ENCODE results near the gene HYI.
A peak's percentile ranks its signal among the peaks of the same experiment; 100 is the strongest.
"Not testable (repeated sequence)": the region's sequence is repeated elsewhere in the genome, so short reads cannot be mapped to it uniquely, and the experiment has no call there.

HYI gene, protein sequence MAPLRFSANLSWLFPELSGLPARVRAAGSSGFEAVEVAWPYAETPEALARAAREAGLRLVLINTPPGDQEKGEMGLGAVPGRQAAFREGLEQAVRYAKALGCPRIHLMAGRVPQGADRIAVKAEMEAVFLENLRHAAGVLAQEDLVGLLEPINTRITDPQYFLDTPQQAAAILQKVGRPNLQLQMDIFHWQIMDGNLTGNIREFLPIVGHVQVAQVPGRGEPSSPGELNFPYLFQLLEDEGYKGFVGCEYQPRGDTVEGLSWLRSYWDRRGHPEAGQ

DNA sequence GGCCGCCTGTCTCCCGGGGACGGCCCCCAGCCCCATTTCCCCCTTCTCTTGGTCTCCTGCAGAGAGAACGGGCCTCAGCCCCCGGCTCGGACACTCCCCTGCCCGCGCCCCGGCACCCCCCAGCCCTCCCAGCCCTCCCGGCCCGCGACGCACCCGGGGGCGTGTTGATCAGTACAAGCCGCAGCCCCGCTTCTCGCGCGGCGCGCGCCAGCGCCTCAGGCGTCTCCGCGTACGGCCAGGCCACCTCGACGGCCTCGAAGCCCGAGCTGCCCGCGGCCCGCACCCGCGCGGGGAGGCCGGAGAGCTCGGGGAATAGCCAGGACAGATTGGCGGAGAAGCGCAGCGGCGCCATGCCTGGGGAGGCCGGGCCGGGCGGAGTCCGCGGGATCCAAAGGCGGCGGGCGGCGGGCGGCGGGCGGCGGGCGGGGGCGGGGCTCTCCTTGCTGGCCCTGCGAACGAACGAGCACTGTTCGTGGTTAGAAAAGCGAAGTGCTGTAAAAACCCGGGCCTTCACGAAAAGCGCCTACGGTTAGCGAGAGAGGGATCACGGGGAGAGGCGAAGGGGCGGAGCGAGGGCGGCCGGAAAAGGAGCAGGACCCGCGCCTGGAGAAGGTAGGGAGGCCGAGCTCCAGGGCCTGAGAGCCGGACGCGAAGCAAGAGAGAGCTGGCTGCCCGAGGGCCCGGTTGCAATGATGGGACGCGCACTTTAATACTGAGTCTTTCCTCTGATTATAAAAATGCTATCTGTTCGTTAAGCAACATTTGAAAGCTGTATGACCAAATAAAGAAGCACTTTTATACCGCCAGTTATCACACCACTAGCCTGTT, at the start of gene HYI:
HYI (minus strand) TSS at position 490 of the 828 bp plus-strand sequence; CDS start at position 352, 138 bp downstream.
- peak; percentile 21 for DNase-seq (ENCODE audit: low read depth, low spot score)

DNA sequence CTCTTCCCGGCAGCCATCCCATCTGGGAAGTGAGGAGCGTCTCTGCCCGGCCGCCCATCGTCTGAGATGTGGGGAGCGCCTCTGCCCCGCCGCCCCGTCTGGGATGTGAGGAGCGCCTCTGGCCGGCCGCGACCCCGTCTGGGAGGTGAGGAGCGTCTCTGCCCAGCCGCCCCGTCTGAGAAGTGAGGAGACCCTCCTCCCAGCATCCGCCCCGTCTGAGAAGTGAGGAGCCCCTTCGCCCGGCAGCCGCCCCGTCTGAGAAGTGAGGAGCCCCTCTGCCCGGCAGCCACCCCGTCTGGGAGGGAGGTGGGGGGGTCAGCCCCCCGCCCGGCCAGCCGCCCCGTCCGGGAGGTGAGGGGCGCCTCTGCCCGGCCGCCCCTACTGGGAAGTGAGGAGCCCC, 48.1 kb upstream of the HYI start:
- DNase-seq (ENCODE audit: low read depth, low spot score), result not testable (repeated sequence)

DNA sequence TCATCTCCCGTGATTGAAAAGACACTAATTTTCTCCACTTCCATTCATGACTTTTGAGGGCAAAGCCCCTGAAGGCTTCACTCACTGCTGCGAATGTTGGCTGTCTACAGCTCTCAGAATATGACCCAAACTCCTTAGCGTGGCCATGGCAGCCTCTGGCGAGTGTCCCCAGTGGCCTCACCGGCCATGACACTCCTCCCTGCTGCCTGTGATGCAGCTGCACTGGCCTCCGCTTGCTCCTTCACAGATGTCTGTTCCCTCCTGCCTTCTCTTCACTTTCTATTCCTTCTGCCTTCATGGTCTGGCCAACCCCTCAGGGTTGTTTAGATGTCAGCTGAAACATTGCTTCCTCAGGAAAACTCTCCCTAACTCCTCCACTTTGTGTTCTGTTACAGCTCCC, 46.2 kb upstream of the HYI start:
- DNase-seq (ENCODE audit: low read depth, low spot score), result no peak

DNA sequence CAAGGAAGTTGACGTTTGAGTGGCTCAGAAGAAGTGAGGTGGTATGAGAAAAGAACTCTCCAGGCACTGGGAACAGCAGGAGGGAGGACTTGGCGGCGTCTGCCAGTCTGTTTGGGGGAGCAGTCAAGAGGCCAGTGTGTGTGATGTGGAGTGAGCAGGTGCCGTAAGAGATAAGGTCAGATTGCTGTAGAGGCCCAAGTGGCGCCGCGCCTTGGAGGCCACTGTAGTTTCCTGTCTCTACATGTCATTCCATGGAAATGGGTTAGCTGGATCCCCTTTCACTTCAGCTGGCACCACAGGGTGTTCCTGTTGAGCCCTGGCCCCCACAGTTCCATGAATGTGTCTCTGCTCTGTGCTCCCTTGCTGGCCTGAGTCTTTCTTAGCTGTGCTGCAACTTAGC, 41.5 kb upstream of the HYI start:
- DNase-seq (ENCODE audit: low read depth, low spot score), result no peak

DNA sequence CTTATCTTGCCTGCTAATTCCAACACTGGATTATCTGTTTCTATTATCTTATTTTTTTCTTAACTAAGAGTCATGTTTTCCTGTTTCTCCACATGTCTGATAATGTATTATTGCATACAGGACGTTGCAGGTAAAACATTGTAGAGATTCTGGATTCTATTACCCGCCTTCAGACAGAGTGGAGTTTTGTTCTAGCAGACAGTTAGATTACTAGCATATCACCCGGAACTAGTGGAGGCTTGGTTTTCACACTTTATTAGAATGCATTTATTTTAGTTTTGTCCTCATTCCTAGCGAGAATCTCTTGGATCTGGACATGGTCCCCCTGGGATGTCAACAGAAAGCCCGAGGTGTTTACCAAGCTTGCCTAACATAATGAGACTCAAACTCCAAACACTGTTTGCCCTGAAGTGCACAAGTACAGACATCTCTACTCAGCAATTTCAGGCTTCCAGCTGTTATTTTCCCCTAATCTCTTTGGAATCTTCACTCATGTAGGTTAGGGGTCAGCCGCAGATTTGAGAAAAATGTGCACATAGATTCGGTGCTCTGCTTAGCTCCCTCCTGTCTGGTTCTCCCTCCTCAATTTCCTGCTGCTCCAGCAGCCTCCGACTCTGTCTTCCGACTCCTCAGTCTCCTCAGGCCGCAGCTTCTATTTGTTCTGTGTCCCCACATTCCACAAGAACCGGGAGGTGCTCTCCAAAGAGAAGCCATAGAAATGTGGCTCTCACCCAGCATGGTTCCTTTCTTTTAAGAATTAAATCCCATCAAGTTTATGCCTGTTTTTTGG, 40.1 kb upstream of the HYI start:
- no peak for DNase-seq (ENCODE audit: low read depth, low spot score)

DNA sequence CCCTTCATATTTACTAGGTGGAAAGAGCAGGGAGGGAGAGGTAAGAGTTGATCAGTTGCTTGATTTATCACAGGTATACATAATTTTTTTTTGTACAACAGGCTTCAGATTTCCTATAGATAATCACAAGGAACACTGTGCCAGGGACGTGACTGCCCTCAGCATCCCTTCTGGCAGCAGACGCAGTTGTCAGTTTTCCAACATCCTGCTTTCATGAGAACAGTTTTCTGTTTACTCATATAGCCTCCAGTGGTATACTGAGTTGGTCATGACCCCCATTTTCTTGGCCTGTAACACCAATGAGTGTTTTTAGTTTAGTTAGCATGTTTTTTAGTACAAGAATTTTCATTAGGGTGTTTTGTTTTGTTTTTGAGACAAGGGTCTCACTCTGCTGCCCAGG, 39.1 kb upstream of the HYI start:
- DNase-seq (ENCODE audit: low read depth, low spot score), result no peak

DNA sequence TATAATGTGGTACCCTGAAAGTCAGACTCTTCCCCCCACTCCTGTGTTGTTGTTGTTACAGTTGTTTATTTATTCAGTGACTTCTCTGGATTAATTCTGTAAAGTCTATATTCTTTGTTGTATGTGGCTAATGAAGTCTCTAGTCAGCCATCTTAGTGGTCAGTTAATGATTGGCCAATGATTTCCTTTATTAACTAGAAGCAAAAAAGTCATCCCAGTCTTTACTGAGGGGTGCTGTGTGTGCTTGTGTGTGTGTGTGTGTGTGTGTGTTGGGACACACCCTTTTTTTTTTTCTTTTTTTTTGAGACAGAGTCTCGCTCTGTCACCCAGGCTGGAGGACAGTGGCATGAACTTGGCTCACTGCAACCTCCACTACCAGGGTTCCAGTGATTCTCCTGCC, 37.3 kb upstream of the HYI start:
- DNase-seq (ENCODE audit: low read depth, low spot score), result no peak

DNA sequence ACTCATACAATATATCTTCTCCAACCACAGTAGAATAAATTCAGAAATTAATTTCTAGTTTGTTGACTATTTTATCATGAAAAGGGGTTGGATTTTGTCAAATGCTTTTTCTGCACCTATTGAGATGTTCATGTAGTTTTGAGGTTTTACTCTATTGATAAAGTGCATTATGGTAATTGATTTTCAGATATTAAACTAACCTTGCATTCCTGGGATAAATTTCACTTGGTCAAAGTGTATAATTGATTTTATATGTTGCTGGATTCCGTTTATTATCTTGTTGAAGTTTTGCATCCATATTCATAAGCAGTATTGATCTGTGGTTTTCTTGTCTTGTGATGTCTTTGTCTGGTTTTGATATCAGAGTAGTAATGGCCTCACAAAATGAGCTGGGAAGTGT, 34.4 kb upstream of the HYI start:
- DNase-seq (ENCODE audit: low read depth, low spot score), result no peak

DNA sequence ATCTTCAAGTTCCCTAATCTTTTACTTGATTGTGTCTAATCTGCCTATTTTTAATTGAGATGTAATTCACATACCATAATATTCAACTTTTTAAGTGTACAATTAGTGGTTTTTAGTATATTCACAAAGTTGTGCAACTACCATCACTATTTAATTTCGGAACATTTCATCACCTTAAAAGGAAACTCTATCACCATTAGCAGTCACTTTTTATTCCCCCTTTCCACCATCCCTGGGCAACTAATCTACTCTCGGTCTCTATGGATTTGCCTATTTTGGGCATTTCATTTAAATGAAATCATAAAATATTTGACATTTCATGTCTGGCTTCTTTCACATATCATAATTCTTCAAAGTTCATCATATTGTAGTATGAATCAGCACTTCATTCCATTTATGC, 30.6 kb upstream of the HYI start:
- no peak for DNase-seq (ENCODE audit: low read depth, low spot score)

DNA sequence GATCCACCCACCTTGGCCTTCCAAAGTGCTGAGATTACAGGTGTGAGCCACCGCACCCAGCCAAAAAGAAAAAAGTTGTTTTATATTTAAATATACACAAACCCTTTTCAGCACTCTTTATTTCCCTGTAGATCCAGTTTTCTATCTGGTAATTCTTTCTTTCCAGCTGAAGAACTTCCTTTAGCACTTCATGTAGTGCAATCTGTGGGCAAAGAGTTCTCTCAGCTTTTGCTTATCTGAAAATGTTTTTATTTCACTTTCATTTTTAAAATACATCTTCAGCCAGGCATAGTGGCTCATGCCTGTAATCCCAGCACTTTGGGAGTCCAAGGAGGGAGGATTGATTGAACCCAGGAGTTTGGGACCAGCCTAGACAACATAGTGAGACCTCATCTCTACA, 28.5 kb upstream of the HYI start:
- no peak for DNase-seq (ENCODE audit: low read depth, low spot score)

DNA sequence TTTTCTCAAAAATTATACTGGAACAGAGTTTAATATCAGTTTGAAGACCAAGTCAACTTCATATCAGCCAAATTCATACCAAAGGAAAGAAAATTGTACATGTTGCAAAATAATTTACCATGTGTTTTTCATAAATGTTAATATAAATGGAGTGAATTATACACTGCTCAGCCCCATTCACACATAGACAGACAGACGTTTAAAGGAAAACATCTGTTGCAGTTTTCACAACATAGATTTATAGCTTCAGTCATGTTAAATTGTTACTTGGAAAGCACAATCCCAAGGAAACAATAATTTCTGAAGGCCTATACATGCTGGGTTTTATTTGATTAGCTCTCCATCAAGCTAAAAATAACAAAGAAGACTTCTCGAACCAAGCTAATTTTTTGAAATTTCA, 27.8 kb upstream of the HYI start:
- no peak for DNase-seq (ENCODE audit: low read depth, low spot score)

DNA sequence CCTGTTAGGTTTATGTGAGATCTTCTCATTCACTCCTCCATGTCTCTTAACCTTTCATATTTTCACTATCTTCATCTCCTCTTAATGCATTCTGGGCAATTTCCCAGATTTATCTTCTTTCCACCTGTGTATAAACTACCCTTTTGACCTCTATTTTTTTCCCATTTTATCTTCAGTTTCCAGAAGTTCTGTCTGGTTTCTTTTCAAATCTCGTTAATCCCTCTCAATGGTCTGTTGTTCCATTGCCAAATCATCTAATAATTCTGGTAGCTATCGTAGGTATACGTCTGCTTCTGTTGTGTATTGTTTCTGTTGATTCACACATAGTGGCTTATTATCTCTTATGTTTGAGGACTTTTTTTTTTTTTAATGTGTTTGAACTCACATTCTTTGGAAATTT, 25.7 kb upstream of the HYI start:
- no peak for DNase-seq (ENCODE audit: low read depth, low spot score)

DNA sequence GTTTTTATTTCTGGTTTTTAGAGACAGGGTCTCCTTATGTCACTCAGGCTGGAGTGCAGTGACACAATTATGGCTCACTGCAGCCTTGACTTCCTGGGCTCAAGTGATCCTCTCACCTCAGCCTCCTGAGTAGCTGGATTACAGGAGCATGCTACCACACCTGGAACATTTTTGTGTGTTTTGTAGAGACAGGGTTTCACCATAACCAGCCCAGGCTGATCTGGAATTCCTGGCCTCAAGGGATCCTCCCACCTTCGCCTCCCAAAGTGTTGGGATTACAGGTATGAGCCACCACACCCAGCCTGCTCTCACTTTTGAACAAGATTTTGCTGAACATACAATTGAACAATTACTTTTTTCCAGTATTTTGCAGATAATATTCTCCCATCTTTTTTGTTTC, 24.0 kb upstream of the HYI start:
- DNase-seq (ENCODE audit: low read depth, low spot score), result no peak

DNA sequence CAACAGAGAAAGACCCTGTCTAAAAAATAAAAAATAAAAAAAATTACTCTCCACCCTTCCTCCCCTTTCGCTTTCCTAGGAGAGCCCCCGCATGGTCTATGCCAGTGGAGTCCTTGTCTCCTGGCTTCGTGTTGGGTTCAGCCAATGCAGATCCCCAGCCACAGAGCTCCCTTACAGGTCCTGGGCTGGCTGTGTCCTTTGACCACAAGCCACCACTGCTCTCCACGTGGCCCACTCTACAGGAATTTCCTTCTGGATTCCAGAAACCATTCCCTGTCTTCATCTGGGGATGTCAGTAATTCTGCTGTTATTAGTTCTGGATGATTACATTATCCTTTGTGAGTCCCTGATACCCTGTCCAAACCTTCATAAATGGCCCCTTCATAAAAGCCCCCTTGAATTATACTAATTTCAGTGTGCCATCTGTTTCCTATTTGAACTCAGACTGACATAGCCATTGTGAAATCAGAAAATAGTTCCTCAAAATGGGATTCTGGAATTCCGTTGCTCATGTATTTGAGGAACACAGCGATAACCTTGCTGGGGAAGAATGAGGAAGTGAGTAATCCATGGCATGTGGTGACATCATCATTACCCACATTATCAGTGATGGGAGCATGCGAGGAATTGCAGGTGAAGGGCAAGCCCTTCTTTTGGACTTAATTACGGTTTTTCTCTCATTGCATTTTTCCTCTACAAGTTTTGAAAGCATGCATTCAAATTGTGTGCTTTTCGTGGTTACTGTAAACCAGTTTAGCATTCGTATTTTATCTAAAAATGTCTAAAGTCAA, 22.1 kb upstream of the HYI start:
- DNase-seq (ENCODE audit: low read depth, low spot score), result not testable (repeated sequence)

DNA sequence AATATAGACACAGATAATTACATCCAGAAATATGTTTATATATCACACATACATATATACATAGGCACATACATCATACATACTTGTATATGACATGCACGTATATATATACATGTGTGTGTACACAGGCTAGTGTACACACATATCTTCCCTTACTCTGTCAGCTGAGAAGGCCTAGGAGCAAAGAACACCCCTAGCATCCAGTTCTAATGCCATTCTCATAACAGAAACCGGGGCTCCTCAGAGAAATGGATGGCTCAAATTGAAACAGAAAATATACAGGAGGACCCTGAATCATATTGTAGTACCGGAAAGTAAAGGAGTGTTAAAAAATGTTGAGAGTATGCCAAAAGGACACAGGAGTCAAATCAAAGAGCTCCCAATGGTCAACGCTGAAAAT, 19.7 kb upstream of the HYI start:
- DNase-seq (ENCODE audit: low read depth, low spot score), result no peak

DNA sequence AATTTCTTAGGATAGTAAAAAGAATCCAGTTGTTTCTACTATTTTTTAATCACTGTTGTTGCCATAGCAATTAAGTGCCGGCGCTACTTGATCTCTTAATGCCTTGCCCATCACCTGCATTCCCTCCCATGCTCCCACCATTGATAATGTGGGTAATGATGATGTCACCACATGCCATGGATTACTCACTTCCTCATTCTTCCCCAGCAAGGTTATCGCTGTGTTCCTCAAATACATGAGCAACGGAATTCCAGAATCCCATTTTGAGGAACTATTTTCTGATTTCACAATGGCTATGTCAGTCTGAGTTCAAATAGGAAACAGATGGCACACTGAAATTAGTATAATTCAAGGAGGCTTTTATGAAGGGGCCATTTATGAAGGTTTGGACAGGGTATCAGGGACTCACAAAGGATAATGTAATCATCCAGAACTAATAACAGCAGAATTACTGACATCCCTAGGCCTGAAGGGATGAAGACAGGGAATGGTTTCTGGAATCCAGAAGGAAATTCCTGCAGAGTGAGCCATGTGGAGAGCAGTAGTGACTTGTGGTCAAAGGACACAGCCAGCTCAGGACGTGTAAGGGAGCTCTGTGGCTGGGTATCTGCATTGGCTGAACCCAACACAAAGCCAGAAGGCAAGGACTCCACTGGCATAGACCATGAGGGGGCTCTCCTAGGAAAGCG, 18.9 kb upstream of the HYI start:
- not testable (repeated sequence) for DNase-seq (ENCODE audit: low read depth, low spot score)

DNA sequence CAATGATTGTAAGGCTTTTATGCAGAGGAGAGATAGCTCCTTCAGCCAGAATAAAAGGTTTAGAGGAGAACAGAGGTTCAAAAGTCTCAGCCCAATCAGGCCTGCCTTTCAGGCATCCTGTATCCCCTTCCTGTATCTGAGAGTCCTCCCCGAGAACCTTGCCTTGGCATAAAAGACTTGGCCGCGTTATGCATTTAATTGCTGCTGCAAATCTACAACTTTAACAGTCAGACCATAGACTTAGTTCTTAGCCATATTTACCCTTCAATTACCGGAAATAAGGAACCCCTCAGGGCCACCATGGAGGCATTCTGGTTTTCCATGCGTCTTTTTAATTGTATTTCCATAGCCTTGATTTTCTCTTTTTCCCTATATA, 18.3 kb upstream of the HYI start:
- no peak for DNase-seq (ENCODE audit: low read depth, low spot score)

DNA sequence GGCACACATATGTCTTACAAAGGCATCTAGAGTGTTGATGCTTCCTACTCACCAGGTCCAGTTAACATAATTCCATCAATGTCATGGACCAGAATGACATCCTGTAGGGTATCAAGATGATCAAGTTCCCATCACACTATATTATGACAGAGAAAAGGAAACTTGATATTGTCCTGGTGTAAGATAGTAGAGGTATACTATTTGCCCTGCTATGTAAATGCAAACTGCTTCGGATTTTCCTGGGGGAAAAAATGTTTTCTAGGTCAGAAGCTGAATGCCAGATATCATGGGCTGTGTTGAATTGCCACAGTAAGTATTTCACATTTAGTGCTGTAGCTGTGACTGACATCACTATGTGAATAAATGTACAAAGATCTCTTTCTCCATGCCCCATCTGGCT, 16.2 kb upstream of the HYI start:
- no peak for DNase-seq (ENCODE audit: low read depth, low spot score)

DNA sequence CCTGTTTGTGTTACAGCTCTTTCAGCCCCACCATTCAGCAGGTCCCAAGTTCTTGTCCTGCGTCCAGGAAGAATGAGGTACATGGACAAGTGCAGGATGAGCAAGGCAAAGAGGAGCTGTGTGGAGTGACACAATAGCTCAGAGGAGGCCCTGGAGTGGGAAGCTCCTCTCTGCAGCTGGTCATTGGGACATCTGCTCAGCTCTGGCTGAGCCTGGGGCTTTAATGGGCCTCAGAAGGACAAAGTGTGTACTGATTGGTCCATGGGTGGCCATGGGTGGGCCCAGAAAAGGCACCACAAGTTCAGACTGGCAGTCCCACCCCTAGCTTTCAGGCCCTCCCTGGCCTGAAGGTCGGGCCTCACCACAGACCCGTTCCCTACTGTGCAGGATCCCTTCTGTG, 14.7 kb upstream of the HYI start:
- no peak for DNase-seq (ENCODE audit: low read depth, low spot score)

DNA sequence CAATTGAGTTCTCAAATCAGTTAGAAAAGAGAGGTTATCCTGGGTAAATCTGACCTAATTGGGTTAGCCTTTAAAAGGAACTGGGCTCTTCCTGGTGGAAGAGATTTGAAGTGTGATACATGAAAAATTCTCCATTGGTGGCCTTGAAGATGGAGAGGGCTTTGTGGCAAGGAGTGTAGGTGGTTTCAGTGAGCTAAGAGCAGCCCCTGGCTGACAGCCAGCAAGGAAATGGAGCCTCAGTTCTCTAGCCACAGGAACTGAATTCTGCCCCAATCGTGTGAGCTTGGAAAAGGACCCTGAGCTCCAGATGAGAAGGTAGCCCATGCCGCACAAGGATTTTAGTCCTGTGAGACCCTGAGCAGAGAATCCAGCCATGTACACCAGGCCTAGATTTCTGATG, 12.7 kb upstream of the HYI start:
- DNase-seq (ENCODE audit: low read depth, low spot score), result no peak

DNA sequence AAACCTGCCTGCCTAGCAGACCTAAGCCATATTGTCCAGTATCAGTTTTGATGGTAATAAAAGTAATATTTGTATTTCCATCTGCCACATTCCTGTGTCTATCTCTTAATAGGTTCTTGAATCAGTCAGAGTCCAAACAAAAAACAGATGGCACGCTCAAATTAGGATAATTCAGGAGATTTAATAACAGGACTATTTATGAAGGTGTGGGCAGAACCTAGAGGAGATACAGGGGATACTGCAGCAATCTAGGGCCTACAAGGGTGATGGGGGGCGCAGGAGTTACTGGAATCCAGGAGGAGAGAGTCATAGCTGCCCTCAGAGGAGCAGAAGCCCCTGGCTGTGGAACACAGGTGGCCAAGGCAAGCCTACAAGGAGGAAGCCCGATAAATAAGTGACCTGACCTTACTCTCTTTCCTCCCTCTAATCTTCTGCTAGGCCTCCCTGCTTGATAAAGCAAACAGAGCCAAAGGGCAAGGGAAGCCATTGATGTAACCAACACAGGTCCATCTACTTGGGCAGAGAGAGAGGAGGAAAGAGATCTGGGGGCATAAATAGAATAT, 11.9 kb upstream of the HYI start:
- DNase-seq (ENCODE audit: low read depth, low spot score), result no peak

Data from activated naive CD8-positive, alpha-beta T cell treated with anti-CD3 and anti-CD28 coated beads, Interleukin-2, amount 50 U/mL, for 16 hours (primary cell).